C4-2B (cell line): Measurements from ENCODE around the gene SLC4A2.

Experiments
- H3K27ac ChIP-seq: fragments of 450-650 bp; 2 replicates; pipeline ENCODE4 v1.5.1; 2017
- ZFX ChIP-seq: fragments of 450-650 bp; IDR thresholded peaks from 2 replicates; pipeline ENCODE4 v1.6.1; 2017
- TF ChIP-seq, protein P1 (sequence below): fragments of 450-650 bp; conservative IDR thresholded peaks from 2 replicates; pipeline ENCODE4 v1.5.1; 2017; ENCODE audit warnings: mild to moderate bottlenecking

Gene SLC4A2

DNA sequence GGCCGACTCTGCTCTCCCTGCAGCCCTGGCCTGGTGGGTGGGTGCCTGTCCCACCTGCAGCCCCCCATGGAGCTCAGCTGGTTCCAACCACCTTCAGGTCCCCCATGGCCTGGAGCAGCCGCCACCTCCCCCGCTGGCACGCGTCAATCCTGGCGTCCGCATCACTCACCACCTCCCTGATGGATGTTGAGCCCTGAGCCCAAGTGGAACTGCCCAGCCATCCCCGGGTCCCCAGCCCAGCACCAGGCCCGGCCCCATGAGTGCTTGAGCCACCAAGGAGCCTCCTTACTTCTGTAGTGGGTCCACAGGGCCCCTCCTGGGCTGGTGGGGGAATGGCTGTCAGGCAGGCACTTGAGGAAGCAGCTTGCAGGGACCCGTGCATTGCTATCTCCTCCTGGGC is 41.5 kb downstream of the SLC4A2 start:
- TF ChIP-seq ZFX = no peak
- TF ChIP-seq, protein P1, sequence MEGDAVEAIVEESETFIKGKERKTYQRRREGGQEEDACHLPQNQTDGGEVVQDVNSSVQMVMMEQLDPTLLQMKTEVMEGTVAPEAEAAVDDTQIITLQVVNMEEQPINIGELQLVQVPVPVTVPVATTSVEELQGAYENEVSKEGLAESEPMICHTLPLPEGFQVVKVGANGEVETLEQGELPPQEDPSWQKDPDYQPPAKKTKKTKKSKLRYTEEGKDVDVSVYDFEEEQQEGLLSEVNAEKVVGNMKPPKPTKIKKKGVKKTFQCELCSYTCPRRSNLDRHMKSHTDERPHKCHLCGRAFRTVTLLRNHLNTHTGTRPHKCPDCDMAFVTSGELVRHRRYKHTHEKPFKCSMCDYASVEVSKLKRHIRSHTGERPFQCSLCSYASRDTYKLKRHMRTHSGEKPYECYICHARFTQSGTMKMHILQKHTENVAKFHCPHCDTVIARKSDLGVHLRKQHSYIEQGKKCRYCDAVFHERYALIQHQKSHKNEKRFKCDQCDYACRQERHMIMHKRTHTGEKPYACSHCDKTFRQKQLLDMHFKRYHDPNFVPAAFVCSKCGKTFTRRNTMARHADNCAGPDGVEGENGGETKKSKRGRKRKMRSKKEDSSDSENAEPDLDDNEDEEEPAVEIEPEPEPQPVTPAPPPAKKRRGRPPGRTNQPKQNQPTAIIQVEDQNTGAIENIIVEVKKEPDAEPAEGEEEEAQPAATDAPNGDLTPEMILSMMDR = no peak
- no peak overlapping the region for H3K27ac ChIP-seq

DNA sequence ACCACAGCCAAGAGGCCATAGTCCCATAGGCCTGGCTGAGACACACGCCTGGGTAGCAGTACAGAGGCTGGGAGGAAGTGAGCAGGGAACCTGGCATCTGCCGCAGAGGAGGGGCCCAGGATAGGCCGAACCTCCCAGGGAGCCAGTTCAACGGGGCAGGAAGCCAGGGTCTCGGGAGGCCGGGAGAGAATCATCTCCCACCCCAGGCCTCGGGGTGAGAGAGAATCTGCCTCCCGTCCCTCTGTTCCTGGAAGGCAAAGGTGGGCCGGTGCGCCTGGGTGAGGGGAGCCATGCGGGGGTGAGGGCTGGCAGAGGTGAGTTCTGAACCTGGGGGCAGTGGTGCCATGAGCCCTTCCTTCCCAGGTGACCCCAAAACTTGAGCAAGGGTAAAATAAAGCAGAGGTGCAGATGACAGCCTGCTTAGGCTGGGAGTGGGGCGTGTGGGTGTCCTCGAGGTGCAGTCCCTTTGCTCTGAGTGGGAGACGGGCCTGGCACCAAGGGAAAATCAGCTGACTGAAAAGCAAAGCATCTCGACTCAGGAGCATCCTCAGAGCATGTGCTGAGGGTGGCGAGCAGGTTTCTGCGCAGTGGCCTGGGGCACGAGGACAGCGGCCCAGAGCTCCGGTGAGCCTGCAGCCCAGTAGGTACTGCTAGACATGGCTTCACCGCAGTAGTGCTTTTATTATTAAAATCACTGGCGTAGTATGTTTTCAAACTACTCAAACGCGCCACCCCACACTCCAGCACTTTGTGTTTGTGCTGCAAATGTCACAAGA is 42.4 kb downstream of the SLC4A2 start:
- H3K27ac ChIP-seq = no peak overlapping the region
- TF ChIP-seq ZFX = no peak
- TF ChIP-seq, protein P1 = no peak

DNA sequence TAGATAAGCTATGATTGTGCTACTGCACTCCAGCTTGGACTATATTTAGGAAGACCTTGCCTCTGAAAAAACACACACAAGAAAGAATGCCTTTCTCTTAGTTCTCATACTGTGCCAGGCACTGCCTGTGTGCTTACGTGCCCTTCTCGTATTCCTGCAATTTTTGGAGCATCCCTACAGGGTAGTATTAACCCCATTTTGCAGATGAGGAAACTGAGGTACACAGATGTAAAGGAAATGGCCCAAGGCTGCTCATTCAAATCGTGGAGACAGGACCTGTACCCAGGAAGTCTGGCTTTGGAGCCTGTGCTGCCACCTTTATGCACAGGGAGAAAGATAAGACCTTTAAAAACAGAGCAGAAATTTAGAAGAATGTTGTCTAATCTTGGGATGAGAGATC is 43.6 kb downstream of the SLC4A2 start:
- TF ChIP-seq ZFX = no peak
- TF ChIP-seq, protein P1 = no peak
- H3K27ac ChIP-seq = no peak overlapping the region

GRCh38 chr7:151103973-151104372 is 44.6 kb downstream of the SLC4A2 start:
- H3K27ac ChIP-seq = no peak overlapping the region
- TF ChIP-seq, protein P1 = no peak
- TF ChIP-seq ZFX = no peak

GRCh38 chr7:151104411-151105235 is 45.2 kb downstream of the SLC4A2 start:
- H3K27ac ChIP-seq = no peak overlapping the region

DNA sequence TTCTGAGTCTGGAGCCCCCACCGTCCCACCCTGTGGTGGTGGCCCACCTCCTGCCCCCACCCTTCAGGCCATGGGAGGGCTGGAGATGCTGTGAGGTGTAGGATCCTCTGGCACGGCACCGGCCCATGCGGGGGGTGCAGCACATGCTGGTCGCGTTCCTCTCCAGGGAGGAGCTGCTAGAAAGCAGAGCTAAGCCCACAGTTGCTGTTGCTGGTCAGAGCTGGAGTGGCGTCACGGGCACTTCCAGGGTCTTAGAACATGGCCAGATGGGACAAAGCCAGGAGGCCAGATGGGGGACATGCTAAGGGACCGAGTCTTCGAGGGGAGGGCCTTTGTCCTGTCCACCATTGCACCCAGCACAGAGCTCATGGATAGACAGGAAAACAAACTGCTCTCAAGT is 48.5 kb downstream of the SLC4A2 start:
- TF ChIP-seq, protein P1 = no peak
- TF ChIP-seq ZFX = no peak
- no peak overlapping the region for H3K27ac ChIP-seq

More at GRCh38 chr7:151104411-151105235, 45.2 kb downstream of the SLC4A2 start:
- no peak for TF ChIP-seq ZFX
- TF ChIP-seq, protein P1 = no peak
